H1 (cell line): Measurements from ENCODE around the gene TMEM245. TPM values are rescaled to one million over a fixed set of nuclear protein-coding genes. Genes with fewer than 3 reads are reported as not detected.

Source experiments
- CTCF ChIA-PET: fragments of 300-600 bp; sonication (Branson Sonifier 250); formaldehyde crosslinking; loops from one replicate; lab custom pipeline; 2021; ENCODE audit not compliant: partially characterized antibody; lab: Charles Lee
- POLR2A ChIA-PET: fragments of 300-600 bp; sonication (Branson Sonifier 250); formaldehyde crosslinking; loops from one replicate; lab custom pipeline; 2021; ENCODE audit warnings: inconsistent platforms; ENCODE audit not compliant: partially characterized antibody; lab: Charles Lee
- DNase-seq, 2 experiments: peaks; one replicate each; pipeline versions ENCODE4 v3.0.0 to v3.0.0-alpha.2; 2010 to 2022; ENCODE audit warnings: low spot score in 2 of 2, low read depth in 1 of 2, mixed read lengths in 1 of 2
- FAIRE-seq: peaks from 2 replicates; lab custom pipeline; 2011; peaks lifted over from hg19 to GRCh38; lab: Jason Lieb, UNC
- H2AFZ ChIP-seq: 2 replicates; pipeline ENCODE4 v1.8.1; 2012; ENCODE audit warnings: low read length, inconsistent platforms
- H2AK5ac ChIP-seq: 2 replicates; pipeline ENCODE4 v1.6.1; 2013; ENCODE audit warnings: low read depth, low read length
- H2BK120ac ChIP-seq: replicated peaks from 2 replicates; pipeline ENCODE3; 2013; ENCODE audit warnings: low read depth, low read length, inconsistent platforms
- H2BK12ac ChIP-seq: 2 replicates; pipeline ENCODE4 v1.6.1; 2013; ENCODE audit warnings: low read depth, low read length
- H2BK15ac ChIP-seq: 2 replicates; pipeline ENCODE4 v1.6.1; 2013; ENCODE audit warnings: low read length
- H2BK20ac ChIP-seq: 2 replicates; pipeline ENCODE4 v1.6.1; 2013; ENCODE audit warnings: low read length
- H2BK5ac ChIP-seq: 2 replicates; pipeline ENCODE4 v1.6.1; 2013; ENCODE audit warnings: low read depth, low read length
- H3K14ac ChIP-seq: 2 replicates; pipeline ENCODE4 v1.6.1; 2013; ENCODE audit warnings: inconsistent platforms; ENCODE audit not compliant: insufficient read length
- H3K18ac ChIP-seq: 2 replicates; pipeline ENCODE4 v1.6.1; 2013; ENCODE audit warnings: low read length; ENCODE audit errors: extremely low read depth
- H3K23ac ChIP-seq: 2 replicates; pipeline ENCODE4 v1.6.1; 2013; ENCODE audit warnings: inconsistent platforms; ENCODE audit not compliant: insufficient read length
- H3K23me2 ChIP-seq: 2 replicates; pipeline ENCODE4 v1.6.1; 2013; ENCODE audit warnings: low read depth, low read length
- H3K27ac ChIP-seq: 2 replicates; pipeline ENCODE4 v1.6.1; 2011; ENCODE audit warnings: low read depth, low read length, inconsistent platforms
- H3K27me3 ChIP-seq, 4 experiments: replicated peaks in 1 of 4; 1 replicate in 1 of 4; 2 replicates in 3 of 4; pipeline versions ENCODE4 v1.6.1 to v1.8.1; 2011 to 2013; ENCODE audit warnings: low read length in 3 of 4, mild to moderate bottlenecking in 3 of 4, inconsistent platforms in 2 of 4, mixed read lengths in 2 of 4, moderate library complexity in 1 of 4; ENCODE audit not compliant: control insufficient read depth in 3 of 4, insufficient read depth in 3 of 4; ENCODE audit errors: extremely low read depth in 1 of 4
- H3K36me3 ChIP-seq, 4 experiments: 2 replicates each; pipeline versions ENCODE4 v1.6.1 to v1.8.1; 2011 to 2013; ENCODE audit warnings: mild to moderate bottlenecking in 4 of 4, low read length in 3 of 4, moderate library complexity in 2 of 4, control low read depth in 1 of 4, inconsistent platforms in 1 of 4; ENCODE audit not compliant: insufficient read depth in 4 of 4, control insufficient read depth in 2 of 4
- H3K4ac ChIP-seq: replicated peaks from 2 replicates; pipeline ENCODE3; 2013; ENCODE audit warnings: low read length, low read depth, mixed read lengths, inconsistent platforms; ENCODE audit not compliant: insufficient read length
- H3K4me1 ChIP-seq, 4 experiments: replicated peaks in 1 of 4; 1 replicate in 1 of 4; 2 replicates in 3 of 4; pipeline versions ENCODE4 v1.6.1 to v1.8.1; 2011 to 2013; ENCODE audit warnings: low read length in 3 of 4, inconsistent platforms in 2 of 4, mixed read lengths in 1 of 4; ENCODE audit not compliant: insufficient read depth in 4 of 4, control insufficient read depth in 3 of 4
- H3K4me2 ChIP-seq, 2 experiments: 2 replicates each; pipeline versions ENCODE4 v1.6.1 to v1.8.1; 2011 to 2013; ENCODE audit warnings: low read depth in 2 of 2, low read length in 2 of 2, control low read depth in 1 of 2, inconsistent platforms in 1 of 2, mild to moderate bottlenecking in 1 of 2; ENCODE audit not compliant: insufficient read depth in 1 of 2
- H3K4me3 ChIP-seq, 4 experiments: fragments of 200-600, 300-600 bp in 1 of 4; sonication (generic), shearing (Covaris generic), sonication (Bioruptor Twin) in 1 of 4; 2 replicates each; pipeline versions ENCODE4 v1.5.1 to v1.8.1; 2011 to 2016; ENCODE audit warnings: low read length in 4 of 4, low read depth in 3 of 4, control low read depth in 2 of 4, inconsistent platforms in 2 of 4, mild to moderate bottlenecking in 2 of 4, mixed read lengths in 1 of 4, moderate library complexity in 1 of 4; ENCODE audit not compliant: insufficient read depth in 2 of 4; ENCODE audit errors: extremely low read depth in 1 of 4
- H3K56ac ChIP-seq: replicated peaks from 2 replicates; pipeline ENCODE3; 2013; ENCODE audit warnings: low read depth, mild to moderate bottlenecking, mixed read lengths, low read length, inconsistent platforms; ENCODE audit not compliant: insufficient read length
- H3K79me1 ChIP-seq: 2 replicates; pipeline ENCODE4 v1.6.1; 2013; ENCODE audit warnings: low read depth, low read length, control low read depth
- H3K79me2 ChIP-seq, 2 experiments: 2 replicates each; pipeline versions ENCODE4 v1.6.1 to v1.8.1; 2012 to 2013; ENCODE audit warnings: low read length in 2 of 2, mild to moderate bottlenecking in 2 of 2, inconsistent platforms in 1 of 2; ENCODE audit not compliant: insufficient read depth in 2 of 2, control insufficient read depth in 1 of 2
- H3K9ac ChIP-seq, 4 experiments: replicated peaks in 1 of 4; 1 replicate in 1 of 4; 2 replicates in 3 of 4; pipeline versions ENCODE4 v1.6.1 to v1.8.1; 2011 to 2013; ENCODE audit warnings: low read depth in 3 of 4, low read length in 3 of 4, control low read depth in 2 of 4, mild to moderate bottlenecking in 2 of 4, moderate library complexity in 2 of 4, inconsistent platforms in 1 of 4; ENCODE audit errors: extremely low read depth in 1 of 4
- H3K9me3 ChIP-seq, 2 experiments: 2 replicates each; pipeline versions ENCODE4 v1.6.1 to v1.8.1; 2012 to 2013; ENCODE audit warnings: mild to moderate bottlenecking in 2 of 2, moderate library complexity in 2 of 2, control low read depth in 1 of 2, inconsistent platforms in 1 of 2, low read depth in 1 of 2, low read length in 1 of 2, mixed read lengths in 1 of 2; ENCODE audit not compliant: insufficient read depth in 2 of 2
- H4K20me1 ChIP-seq, 2 experiments: replicated peaks in 1 of 2; 2 replicates each; pipeline versions ENCODE3 to v1.8.1; 2011 to 2013; ENCODE audit warnings: inconsistent platforms in 2 of 2, low read length in 2 of 2, mild to moderate bottlenecking in 1 of 2; ENCODE audit not compliant: insufficient read depth in 2 of 2, control insufficient read depth in 1 of 2
- H4K5ac ChIP-seq: 2 replicates; pipeline ENCODE4 v1.6.1; 2013; ENCODE audit warnings: low read length, low read depth, mixed read lengths, inconsistent platforms; ENCODE audit not compliant: insufficient read length
- H4K8ac ChIP-seq: 2 replicates; pipeline ENCODE4 v1.8.0; 2013; ENCODE audit warnings: mild to moderate bottlenecking, moderate library complexity, low read length, inconsistent platforms; ENCODE audit not compliant: insufficient read depth; ENCODE audit errors: extremely low read depth
- H4K91ac ChIP-seq: replicated peaks from 2 replicates; pipeline ENCODE3; 2013; ENCODE audit warnings: low read length, mixed read lengths, inconsistent platforms; ENCODE audit not compliant: insufficient read length
- CBX8 ChIP-seq: fragments of 300-800, 300-1000 bp; sonication (generic); IDR thresholded peaks from 2 replicates; pipeline ENCODE4 v1.7.1; 2016; ENCODE audit warnings: low read depth, low read length, borderline replicate concordance
- CTCF ChIP-seq, 3 experiments: IDR thresholded peaks; 1 replicate in 2 of 3; 2 replicates in 1 of 3; pipeline versions ENCODE4 v1.5.1 to v1.6.1; 2011; ENCODE audit warnings: low read length in 3 of 3, mild to moderate bottlenecking in 3 of 3, inconsistent platforms in 2 of 3, low read depth in 1 of 3, moderate library complexity in 1 of 3; ENCODE audit not compliant: insufficient read depth in 1 of 3; ENCODE audit errors: control extremely low read depth in 1 of 3
- KDM5A ChIP-seq: fragments of 200-600 bp; IDR thresholded peaks from 2 replicates; pipeline ENCODE4 v1.7.1; 2012; ENCODE audit warnings: mild to moderate bottlenecking, low read length, inconsistent platforms, mixed read lengths
- RNF2 ChIP-seq: fragments of 200-900, 300-1000 bp; sonication (generic); IDR thresholded peaks from 2 replicates; pipeline ENCODE4 v1.7.1; 2016; ENCODE audit warnings: borderline replicate concordance, low read depth, mild to moderate bottlenecking, antibody characterized with exemption, low read length; ENCODE audit not compliant: poor library complexity, severe bottlenecking; ENCODE audit errors: missing control alignments
- SP2 ChIP-seq: IDR thresholded peaks from 2 replicates; pipeline ENCODE4 v1.6.1; 2012; ENCODE audit warnings: mild to moderate bottlenecking, low read length, inconsistent platforms
- WGBS, 2 experiments: shearing (Covaris generic) in 1 of 2; methylation state at CpG; one replicate each; pipeline versions ENCODE4 v1.1.6 to v1.1.7; 2013 to 2015; ENCODE audit warnings: low lambda C conversion rate in 2 of 2, mixed read lengths in 2 of 2, inconsistent platforms in 1 of 2, low coverage in 1 of 2, missing lambda C conversion rate in 1 of 2; ENCODE audit not compliant: insufficient replicate concordance in 2 of 2, insufficient coverage in 1 of 2, insufficient read length in 1 of 2; ENCODE audit errors: extremely low coverage in 1 of 2, missing lambda C conversion rate in 1 of 2; 5-methylcytosine and 5-hydroxymethylcytosine counted together
- long read RNA-seq, 2 experiments: library from RNA in 1 of 2; library from capped mRNA in 1 of 2; stranded (forward); transcript quantifications; one replicate each; pipeline ENCODE4 v2.0.0, GENCODE V29; 2021; ENCODE audit warnings: inconsistent platforms in 1 of 2
- polyA minus RNA-seq, 3 experiments: library from RNA; depleted of rRNA, polyadenylated mRNA; stranded (reverse); fragments of >200 nt; gene quantifications; 1 replicate in 2 of 3; 2 replicates in 1 of 3; pipeline ENCODE4 v1.2.3, GENCODE V29; 2011
- polyA plus RNA-seq, 7 experiments: library from polyadenylated mRNA; depleted of rRNA in 3 of 7; stranded (reverse) in 5 of 7; unstranded in 2 of 7; fragments of >200 nt in 5 of 7; fragments of 200-250 nt in 2 of 7; gene quantifications; 1 replicate in 5 of 7; 2 replicates in 1 of 7; 4 replicates in 1 of 7; pipeline versions ENCODE4 v1.2.1 to v1.2.3, GENCODE V29; 2011 to 2013; ENCODE audit warnings: missing spikeins in 2 of 7, mixed read lengths in 2 of 7
- total RNA-seq: library from RNA; stranded (reverse); fragmentation: NEBNext Ultra II Directional; extraction: Animal tissue kit (Norgen Biotek cat#: 25700); gene quantifications from 2 replicates; pipeline ENCODE4 v1.2.1, GENCODE V29; 2021

The TMEM245 gene
- 42.1 and 44.3 TPM in 2 replicates for total RNA-seq
- 40.3 and 45.8 TPM in 2 replicates for polyA plus RNA-seq (2011; rRNA removed)
- 33.8 TPM for polyA plus RNA-seq (2011; cell fraction: cytosol; rRNA removed)
- 32.6 TPM for polyA plus RNA-seq (2011; cell fraction: nucleus; rRNA removed)
- polyA plus RNA-seq (2012, experiment 1 of 2) = 22.3 to 28.6 TPM (median 27.8 TPM) in 4 replicates
- polyA plus RNA-seq (2012, experiment 2 of 2) = 6.1 TPM
- polyA plus RNA-seq (2013, experiment 1 of 2) = 53.5 TPM
- 55.3 TPM for polyA plus RNA-seq (2013, experiment 2 of 2)
- polyA minus RNA-seq (2011; rRNA and poly(A)+ RNA removed) = 127 and 148 TPM in 2 replicates
- 42.5 TPM for polyA minus RNA-seq (2011; cell fraction: cytosol; rRNA and poly(A)+ RNA removed)
- polyA minus RNA-seq (2011; cell fraction: nucleus; rRNA and poly(A)+ RNA removed) = 80.1 TPM
- long read RNA-seq, experiment 1, partial matches to known transcripts = 3 of 28 reads
- long read RNA-seq, experiment 1, other reads (novel, unspliced or antisense) = 25 of 28 reads
- long read RNA-seq, experiment 2, partial matches to known transcripts = 1 of 5 reads
- long read RNA-seq, experiment 2, other reads (novel, unspliced or antisense) = 4 of 5 reads

DNA sequence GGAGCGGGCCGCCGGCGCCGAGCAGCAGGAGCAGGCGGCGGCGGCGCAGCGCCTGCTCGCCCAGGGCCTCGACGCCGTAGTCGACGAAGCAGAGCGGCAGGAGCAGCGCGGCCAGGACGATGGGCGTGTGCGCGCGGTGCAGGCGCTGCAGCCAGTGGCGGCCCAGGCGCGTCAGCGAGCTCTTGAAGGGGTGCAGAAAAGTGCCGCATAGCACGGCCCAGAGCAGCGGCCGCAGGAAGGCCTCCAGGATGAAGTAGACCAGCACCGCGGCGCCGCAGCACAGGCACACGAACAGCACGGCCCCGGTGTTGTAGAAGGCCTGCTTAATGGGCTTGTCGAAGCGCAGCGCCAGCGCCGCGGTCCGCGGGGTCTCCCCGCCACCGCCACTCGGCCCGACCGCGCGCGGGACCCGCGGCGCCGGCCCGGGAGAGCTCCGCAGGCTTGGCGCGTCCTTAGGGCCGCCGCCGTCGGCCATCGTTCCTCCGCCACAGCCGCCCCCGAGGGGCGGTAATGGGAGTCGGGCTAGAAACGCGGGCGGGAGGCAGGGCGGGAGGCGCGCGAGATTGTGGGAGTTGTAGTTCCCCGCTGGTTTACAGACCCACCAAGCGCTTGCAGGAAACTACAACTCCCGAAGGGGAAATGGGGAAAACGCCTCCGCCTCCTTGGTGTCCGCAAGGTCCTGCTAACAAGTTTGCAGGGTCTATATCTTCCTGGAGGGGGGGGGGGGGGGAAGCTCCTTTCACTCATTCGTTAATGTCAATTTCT, at the start of gene TMEM245:
Gene TMEM245, minus strand, starts transcription at position 509 of the 765 bp plus-strand sequence. Its CDS starts 34 bp downstream, at position 475.
- no peaks in the 10 kb centered on the region for H3K27me3 ChIP-seq
- peak within 1 kb of the TSS; percentile 57 for H2BK5ac ChIP-seq
- H3K79me2 ChIP-seq = peaks cover 31 to 50% of the 10 kb centered on the region in 2 experiments
- no peak within 1 kb of the TSS for H2BK20ac ChIP-seq
- H3K56ac ChIP-seq = no peak within 1 kb of the TSS
- peak within 1 kb of the TSS; percentile 94 to 97 for H3K4me2 ChIP-seq
- H3K9me3 ChIP-seq = no peaks in the 10 kb centered on the region
- no peak within 1 kb of the TSS for H3K23ac ChIP-seq
- POLR2A ChIA-PET = interaction anchor here (0.6 to 2.5 kb wide), 17 partner anchors 8 to 199 kb away, joined by 3 to 22 read pairs (median 4); no protein-coding TSS in a partner anchor
- FAIRE-seq = no peak
- DNase-seq = peak; percentile 91 to 97
- no peak within 1 kb of the TSS for H4K91ac ChIP-seq
- H3K79me1 ChIP-seq = peaks cover 9% of the 10 kb centered on the region
- no peak within 1 kb of the TSS for H2BK12ac ChIP-seq
- peaks cover 7 to 16% (median 13%) of the 10 kb centered on the region in 4 experiments for H3K4me1 ChIP-seq
- no peak within 1 kb of the TSS for H2AK5ac ChIP-seq
- CTCF ChIA-PET = interaction anchor here (0.6 to 2.6 kb wide), 8 partner anchors 10 to 291 kb away, joined by 3 to 8 read pairs (median 4); no protein-coding TSS in a partner anchor
- peaks cover 10% of the 10 kb centered on the region for H3K23me2 ChIP-seq
- peak within 1 kb of the TSS; percentile 85 to 98 (median 88) for H3K9ac ChIP-seq
- H2BK120ac ChIP-seq = no peak within 1 kb of the TSS
- H3K4ac ChIP-seq = no peak within 1 kb of the TSS
- H3K4me3 ChIP-seq = peak within 1 kb of the TSS; percentile 65 to 91 (median 82)
- 1% methylated on average over 74 of the region's 88 CpGs; no CpG with 5 or more reads in 1 of the 2 experiments for WGBS, 2 experiments
- no peak within 1 kb of the TSS for H2BK15ac ChIP-seq
- H4K8ac ChIP-seq = peak within 1 kb of the TSS; percentile 92; the same call in 1 of the 2 replicates
- no peak within 1 kb of the TSS for H3K14ac ChIP-seq
- peak within 1 kb of the TSS; percentile 25 for H2AFZ ChIP-seq
- peak within 1 kb of the TSS; percentile 84 for H3K27ac ChIP-seq
- peaks cover 9 to 17% of the 10 kb centered on the region in 2 experiments for H4K20me1 ChIP-seq
- no peak within 1 kb of the TSS for H4K5ac ChIP-seq
- no peaks in the 10 kb centered on the region; a peak in 1 of 8 replicates for H3K36me3 ChIP-seq
- peak within 1 kb of the TSS; percentile 63 for H3K18ac ChIP-seq
- no peak for TF ChIP-seq KDM5A
- TF ChIP-seq RNF2 = no peak
- TF ChIP-seq CBX8 = no peak
- TF ChIP-seq CTCF (IDR thresholded peaks at IDR 0.05; ENCODE audit: control extremely low read depth in 1 of 3, insufficient read depth in 1 of 3, low read depth in 1 of 3, low read length in 3 of 3) = no peak
- no peak for TF ChIP-seq SP2
